ENCODE measurements around the gene ASB17.
"Not testable (repeated sequence)": the region's sequence is repeated elsewhere in the genome, so short reads cannot be mapped to it uniquely, and the experiment has no call there.

The ASB17 gene, protein sequence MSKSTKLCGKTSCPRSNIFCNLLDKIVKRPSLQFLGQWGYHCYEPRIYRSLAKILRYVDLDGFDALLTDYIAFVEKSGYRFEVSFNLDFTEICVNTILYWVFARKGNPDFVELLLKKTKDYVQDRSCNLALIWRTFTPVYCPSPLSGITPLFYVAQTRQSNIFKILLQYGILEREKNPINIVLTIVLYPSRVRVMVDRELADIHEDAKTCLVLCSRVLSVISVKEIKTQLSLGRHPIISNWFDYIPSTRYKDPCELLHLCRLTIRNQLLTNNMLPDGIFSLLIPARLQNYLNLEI

DNA sequence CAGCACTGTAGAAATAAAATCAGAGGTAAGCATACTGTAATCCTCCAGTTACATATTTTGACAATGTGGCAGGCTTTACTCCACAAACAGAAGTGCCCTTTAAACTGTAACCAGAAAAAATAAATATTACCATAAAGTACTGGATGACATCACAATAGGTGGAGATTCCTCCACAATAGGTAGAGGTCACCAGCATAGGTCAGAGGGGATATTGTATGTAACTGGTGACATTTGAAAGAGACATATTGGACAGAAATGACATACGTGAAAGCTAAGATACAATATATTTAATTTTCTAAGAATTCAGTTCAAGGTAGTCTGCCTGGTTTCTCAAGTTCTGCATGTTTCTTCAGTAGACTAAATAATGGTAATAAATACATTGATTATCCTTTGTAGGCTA lies at the start of gene ASB17:
Gene ASB17 (minus strand): TSS at position 101 of the 400 bp plus-strand sequence. CDS start 113 bp downstream, outside the sequence.
- TF ChIP-seq, protein P1, sequence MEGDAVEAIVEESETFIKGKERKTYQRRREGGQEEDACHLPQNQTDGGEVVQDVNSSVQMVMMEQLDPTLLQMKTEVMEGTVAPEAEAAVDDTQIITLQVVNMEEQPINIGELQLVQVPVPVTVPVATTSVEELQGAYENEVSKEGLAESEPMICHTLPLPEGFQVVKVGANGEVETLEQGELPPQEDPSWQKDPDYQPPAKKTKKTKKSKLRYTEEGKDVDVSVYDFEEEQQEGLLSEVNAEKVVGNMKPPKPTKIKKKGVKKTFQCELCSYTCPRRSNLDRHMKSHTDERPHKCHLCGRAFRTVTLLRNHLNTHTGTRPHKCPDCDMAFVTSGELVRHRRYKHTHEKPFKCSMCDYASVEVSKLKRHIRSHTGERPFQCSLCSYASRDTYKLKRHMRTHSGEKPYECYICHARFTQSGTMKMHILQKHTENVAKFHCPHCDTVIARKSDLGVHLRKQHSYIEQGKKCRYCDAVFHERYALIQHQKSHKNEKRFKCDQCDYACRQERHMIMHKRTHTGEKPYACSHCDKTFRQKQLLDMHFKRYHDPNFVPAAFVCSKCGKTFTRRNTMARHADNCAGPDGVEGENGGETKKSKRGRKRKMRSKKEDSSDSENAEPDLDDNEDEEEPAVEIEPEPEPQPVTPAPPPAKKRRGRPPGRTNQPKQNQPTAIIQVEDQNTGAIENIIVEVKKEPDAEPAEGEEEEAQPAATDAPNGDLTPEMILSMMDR (conservative IDR thresholded peaks at IDR 0.05; ENCODE audit: low read depth, low read length) = no peak
- no peak within 1 kb of the TSS for H3K4me3 ChIP-seq (ENCODE audit: low read depth, low read length)
- DNase-seq (ENCODE audit: low read depth) = no peak

DNA sequence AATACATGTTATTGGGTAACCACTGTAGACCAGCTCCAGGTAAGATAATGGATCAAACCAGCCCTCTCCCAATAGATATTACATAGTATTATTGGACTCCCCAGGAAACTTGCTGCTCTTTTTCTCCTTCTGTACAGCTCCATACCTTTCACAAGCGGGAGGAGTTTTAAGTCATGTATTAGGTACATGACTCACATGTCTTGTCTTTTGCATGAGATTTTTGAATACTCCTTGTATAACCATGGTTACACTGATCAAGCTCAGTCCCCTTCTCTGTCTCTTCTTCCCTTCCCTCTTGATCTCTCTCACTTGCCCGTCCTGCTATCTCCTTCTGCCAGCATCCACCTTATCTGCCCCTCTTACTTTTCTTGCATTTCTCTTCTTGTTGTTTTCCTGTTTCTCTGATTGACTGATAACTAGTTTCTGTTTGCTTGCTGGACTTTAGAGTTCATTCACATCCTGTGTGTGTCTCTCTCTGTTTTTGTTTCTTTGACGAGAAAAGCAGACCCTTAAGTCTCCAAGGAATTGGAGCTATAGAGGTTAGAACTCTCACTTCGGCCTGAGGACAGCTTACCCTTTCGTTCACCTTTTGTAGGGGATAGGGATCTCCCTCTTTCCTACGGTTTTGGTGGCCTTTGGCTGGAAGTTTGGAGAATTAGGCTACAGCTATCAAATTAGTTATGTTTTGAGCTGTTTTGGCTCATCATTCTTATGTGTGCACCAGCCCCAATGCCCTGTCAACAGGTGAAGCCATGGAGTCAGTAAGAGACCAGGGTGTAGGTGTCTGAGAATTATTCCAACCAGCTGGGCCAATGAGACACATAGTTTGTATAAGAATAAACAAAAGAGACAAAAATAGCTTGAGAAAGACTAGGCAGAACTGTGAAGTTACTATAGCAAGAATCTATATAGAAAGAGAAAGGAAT lies 49.0 kb upstream of the ASB17 start:
- no peak for DNase-seq (ENCODE audit: low read depth)
- TF ChIP-seq, protein P1 (conservative IDR thresholded peaks at IDR 0.05; ENCODE audit: low read depth, low read length) = no peak
- no peak overlapping the region for H3K4me3 ChIP-seq (ENCODE audit: low read depth, low read length)

DNA sequence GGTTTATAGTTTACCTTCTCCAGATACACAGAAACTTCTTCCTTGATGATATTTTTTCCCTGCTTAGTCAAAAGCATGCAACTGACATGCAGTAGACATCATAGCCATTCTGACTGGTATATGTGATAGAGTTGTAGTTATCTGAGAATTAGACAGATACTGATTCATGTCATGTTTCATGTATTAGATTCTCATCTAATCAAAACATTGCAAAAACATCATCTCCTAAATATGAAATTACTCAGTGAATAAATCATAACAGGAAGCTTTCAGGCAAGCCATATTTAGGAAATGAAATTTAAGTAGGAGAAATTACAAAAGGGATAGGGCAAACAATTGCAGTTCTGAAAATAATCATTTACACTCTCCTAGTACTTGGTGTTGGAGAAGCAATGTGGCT lies 38.4 kb upstream of the ASB17 start:
- DNase-seq (ENCODE audit: low read depth) = no peak
- H3K4me3 ChIP-seq (ENCODE audit: low read depth, low read length) = no peak overlapping the region
- TF ChIP-seq, protein P1 (conservative IDR thresholded peaks at IDR 0.05; ENCODE audit: low read depth, low read length) = no peak

DNA sequence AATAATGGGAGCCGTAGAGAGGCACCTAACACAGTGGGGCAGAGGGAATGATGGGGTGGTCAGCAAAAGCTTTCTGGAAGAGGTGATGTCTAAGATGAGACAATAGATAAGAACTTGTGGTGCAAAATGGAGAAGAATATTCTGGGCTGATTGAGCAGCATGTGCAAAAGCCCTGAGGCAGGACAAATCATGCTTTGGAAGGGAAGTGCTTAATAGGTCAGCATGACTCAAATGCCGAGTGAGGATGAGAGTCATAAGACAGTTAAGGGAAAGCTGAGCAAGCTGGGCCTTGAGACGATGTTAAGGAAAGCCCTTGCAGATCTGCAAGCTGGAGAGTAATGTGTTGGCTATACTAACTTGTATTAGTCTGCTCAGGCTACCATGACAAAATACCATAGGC lies 37.3 kb upstream of the ASB17 start:
- H3K4me3 ChIP-seq (ENCODE audit: low read depth, low read length) = no peak overlapping the region
- TF ChIP-seq, protein P1 (conservative IDR thresholded peaks at IDR 0.05; ENCODE audit: low read depth, low read length) = no peak
- peak; percentile 21 for DNase-seq (ENCODE audit: low read depth)

DNA sequence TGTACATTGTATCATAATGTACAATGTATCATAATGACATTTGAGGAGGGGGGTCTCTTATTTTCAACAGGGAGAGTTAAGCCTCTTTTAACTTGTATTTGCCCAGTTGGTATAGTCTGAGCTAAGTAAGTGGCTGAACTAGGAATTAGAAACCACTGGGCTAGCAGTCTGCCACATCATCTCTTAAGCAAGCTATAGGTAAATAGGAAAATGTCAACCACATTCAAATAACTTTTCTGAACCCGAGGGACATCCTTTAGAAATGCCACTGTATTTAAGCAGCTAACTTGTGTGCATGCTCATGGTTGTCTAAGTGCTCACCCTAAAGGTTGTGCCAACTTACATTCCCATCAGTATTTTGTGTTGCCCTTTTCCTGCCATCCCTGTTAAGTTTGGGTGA lies 35.5 kb upstream of the ASB17 start:
- TF ChIP-seq, protein P1 (conservative IDR thresholded peaks at IDR 0.05; ENCODE audit: low read depth, low read length) = no peak
- DNase-seq (ENCODE audit: low read depth) = no peak

DNA sequence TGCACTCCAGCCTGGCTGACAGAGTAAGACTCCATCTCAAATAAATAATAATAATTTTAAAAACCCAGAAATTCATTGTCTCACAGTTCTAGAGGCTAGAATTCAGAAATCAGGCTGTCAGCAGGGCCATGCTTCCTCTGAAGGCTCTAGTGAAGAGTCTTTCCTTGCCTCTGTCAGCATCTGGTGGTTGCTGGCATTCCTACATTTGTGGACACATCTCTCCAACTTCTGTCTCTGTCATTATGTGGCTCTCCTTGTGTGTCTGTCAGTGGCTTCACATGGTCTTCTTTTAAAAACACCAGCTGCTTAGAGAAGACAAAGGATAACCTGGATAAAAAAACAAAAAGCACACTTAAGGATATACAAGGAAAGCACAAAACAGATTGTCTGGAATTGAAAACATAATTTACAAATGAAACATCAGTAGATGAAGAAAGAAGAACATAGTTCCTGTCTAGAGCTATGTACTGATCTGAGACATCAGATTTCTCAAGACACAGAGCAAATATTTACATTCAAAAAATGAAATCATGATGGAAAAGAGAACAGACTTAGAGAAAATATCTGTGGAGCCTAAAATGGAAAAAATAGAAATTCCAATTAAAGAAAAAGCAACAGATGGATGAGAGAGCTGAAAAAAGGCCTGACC lies 32.7 kb upstream of the ASB17 start:
- H3K4me3 ChIP-seq (ENCODE audit: low read depth, low read length) = no peak overlapping the region
- DNase-seq (ENCODE audit: low read depth) = peak; percentile 26
- TF ChIP-seq, protein P1 (conservative IDR thresholded peaks at IDR 0.05; ENCODE audit: low read depth, low read length) = peak; percentile 23

More for the DNA sequence above, 35.5 kb upstream of the ASB17 start:
- no peak overlapping the region for H3K4me3 ChIP-seq (ENCODE audit: low read depth, low read length)

DNA sequence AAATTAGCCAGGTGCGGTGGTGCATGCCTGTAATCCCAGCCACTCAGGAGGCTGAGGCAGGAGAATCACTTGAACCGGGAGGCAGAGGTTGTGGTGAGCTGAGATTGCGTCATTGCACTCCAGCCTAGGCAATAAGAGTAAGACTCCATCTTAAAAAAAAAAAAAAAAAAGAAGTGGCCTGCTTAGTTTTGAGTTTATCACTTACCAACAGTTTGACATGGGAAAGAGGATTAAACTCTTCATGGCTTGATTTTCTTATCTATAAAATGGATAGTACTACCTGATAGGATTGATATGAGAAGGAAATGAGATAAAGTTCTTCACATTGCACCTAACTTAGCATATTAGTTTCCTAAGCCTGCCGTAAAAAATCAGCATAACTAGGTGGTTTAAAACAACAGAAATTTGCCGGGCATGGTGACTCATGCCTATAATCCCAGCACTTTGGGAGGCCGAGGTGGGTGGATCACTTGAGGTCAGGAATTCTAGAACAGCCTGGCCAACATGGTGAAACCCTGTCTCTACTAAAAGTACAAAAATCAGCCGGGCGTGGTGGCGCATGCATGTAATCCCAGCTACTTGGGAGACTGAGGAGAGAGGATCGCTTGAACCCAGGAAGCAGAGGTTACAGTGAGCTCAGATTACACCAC lies 32.0 kb upstream of the ASB17 start:
- not testable (repeated sequence) for H3K4me3 ChIP-seq (ENCODE audit: low read depth, low read length)
- peak; percentile 75 for DNase-seq (ENCODE audit: low read depth)

All from choroid plexus epithelial cell (primary cell).